Esophagus (tissue), 2 donors: ENCODE data around the gene RHEX. TPM values are rescaled to one million over a fixed set of nuclear protein-coding genes. Genes with fewer than 3 reads are reported as not detected.

Experiments used
- H3K27ac ChIP-seq, 2 donors: one replicate each; pipeline ENCODE4 v1.5.1; 2013; ENCODE audit warnings: low read depth in 2 of 2, mild to moderate bottlenecking in 2 of 2, inconsistent platforms in 1 of 2, low read length in 1 of 2, moderate library complexity in 1 of 2
- H3K27me3 ChIP-seq, 2 donors: one replicate each; pipeline ENCODE4 v1.6.1; 2013; ENCODE audit warnings: low read length in 2 of 2, control low read depth in 1 of 2, mild to moderate bottlenecking in 1 of 2; ENCODE audit not compliant: insufficient read depth in 2 of 2, control insufficient read depth in 1 of 2
- H3K36me3 ChIP-seq, 2 donors: one replicate each; pipeline ENCODE4 v1.6.1; 2013; ENCODE audit warnings: low read length in 1 of 2; ENCODE audit not compliant: control insufficient read depth in 2 of 2, insufficient read depth in 2 of 2
- H3K4me1 ChIP-seq, 2 donors: one replicate each; pipeline ENCODE4 v1.6.1; 2013; ENCODE audit warnings: low read length in 1 of 2; ENCODE audit not compliant: control insufficient read depth in 2 of 2, insufficient read depth in 2 of 2
- H3K4me3 ChIP-seq, 2 donors: one replicate each; pipeline ENCODE4 v1.5.1; 2013; ENCODE audit warnings: low read length in 2 of 2, mild to moderate bottlenecking in 2 of 2, low read depth in 1 of 2, moderate library complexity in 1 of 2
- H3K9me3 ChIP-seq, 2 donors: one replicate each; pipeline ENCODE4 v1.6.1; 2013; ENCODE audit warnings: mild to moderate bottlenecking in 2 of 2, low read depth in 1 of 2, low read length in 1 of 2, moderate library complexity in 1 of 2; ENCODE audit not compliant: control insufficient read depth in 2 of 2, insufficient read depth in 1 of 2
- WGBS, 2 donors: extraction: QIAGEN DNeasy Blood & Tissue Kit; methylation state at CpG; one replicate each; pipeline ENCODE4 v1.1.7; 2013; 5-methylcytosine and 5-hydroxymethylcytosine counted together
- polyA plus RNA-seq, 2 donors: library from polyadenylated mRNA; stranded (reverse); fragments of 200-250 nt; gene quantifications; one replicate each; pipeline ENCODE4 v1.2.3, GENCODE V29; 2013
- donor health status: healthy with polysubstance abuse.
- donor health status: Bipolar disorder and iron deficiency.

Gene RHEX
- polyA plus RNA-seq, 2 donors: 0.37 to 0.81 TPM

GRCh38 chr1:206029484-206029883 is 23.5 kb upstream of the RHEX start:
- H3K27ac ChIP-seq: no peak overlapping the region
- peaks cover 0 to 4% of the 10 kb centered on the region in 2 donors for H3K4me1 ChIP-seq
- H3K36me3 ChIP-seq: no peaks in the 10 kb centered on the region
- WGBS, 2 donors: 27 to 49% methylated on average over 4 of the region's 4 CpGs
- no peaks in the 10 kb centered on the region for H3K9me3 ChIP-seq
- no peaks in the 10 kb centered on the region for H3K27me3 ChIP-seq
- no peak overlapping the region for H3K4me3 ChIP-seq

- no peak overlapping the region for H3K27ac ChIP-seq
- H3K9me3 ChIP-seq: no peaks in the 10 kb centered on the region
- H3K36me3 ChIP-seq: no peaks in the 10 kb centered on the region
- no peaks in the 10 kb centered on the region for H3K4me1 ChIP-seq
- 73% methylated on average over 4 of the region's 4 CpGs for WGBS, 2 donors
- no peak overlapping the region for H3K4me3 ChIP-seq
- no peaks in the 10 kb centered on the region for H3K27me3 ChIP-seq
Observed at GRCh38 chr1:206030191-206030590, 22.8 kb upstream of the RHEX start.

DNA sequence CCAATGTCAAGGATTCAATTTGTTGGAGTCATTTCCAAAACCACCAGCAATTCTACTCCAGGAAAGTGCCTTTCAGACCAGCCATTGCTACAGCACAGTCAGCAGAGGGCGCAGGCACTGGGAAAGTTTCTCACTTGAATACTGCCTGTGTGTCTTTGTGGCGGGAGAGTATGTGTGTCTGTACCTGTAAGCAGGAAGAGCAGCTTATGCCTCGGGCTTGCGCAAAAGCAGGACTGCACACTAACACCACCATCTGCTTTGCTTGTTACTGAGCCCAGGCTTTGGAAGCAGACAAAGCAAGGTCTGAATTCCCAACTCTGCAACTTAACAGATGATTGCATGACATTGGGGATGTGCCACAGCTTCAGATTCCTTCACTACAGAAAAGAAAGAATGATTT is 22.3 kb upstream of the RHEX start:
- Histone ChIP-seq H3K27ac (peak overlapping the region in 1 of 2 donors; percentile 9), H3K4me1 (no peaks in the 10 kb centered on the region), H3K9me3 (no peaks in the 10 kb centered on the region), H3K36me3 (no peaks in the 10 kb centered on the region), H3K4me3 (no peak overlapping the region), H3K27me3 (no peaks in the 10 kb centered on the region)
- 4 to 5% methylated on average over 4 of the region's 4 CpGs for WGBS, 2 donors

- no peaks in the 10 kb centered on the region for H3K9me3 ChIP-seq
- H3K4me1 ChIP-seq: no peaks in the 10 kb centered on the region
- H3K36me3 ChIP-seq: no peaks in the 10 kb centered on the region
- no peak overlapping the region for H3K27ac ChIP-seq
- no peak overlapping the region for H3K4me3 ChIP-seq
- 84% methylated on average over 5 of the region's 5 CpGs for WGBS, 2 donors
- H3K27me3 ChIP-seq: no peaks in the 10 kb centered on the region
Observed at GRCh38 chr1:206032380-206033140, 20.4 kb upstream of the RHEX start.

- no peaks in the 10 kb centered on the region for H3K36me3 ChIP-seq
- H3K4me1 ChIP-seq: no peaks in the 10 kb centered on the region
- peak overlapping the region in 1 of 2 donors; percentile 18 for H3K27ac ChIP-seq
- no peaks in the 10 kb centered on the region for H3K9me3 ChIP-seq
- no peak overlapping the region for H3K4me3 ChIP-seq
- 27 to 35% methylated on average over 5 of the region's 5 CpGs for WGBS, 2 donors
- no peaks in the 10 kb centered on the region for H3K27me3 ChIP-seq
Observed at GRCh38 chr1:206035027-206035426, 17.9 kb upstream of the RHEX start.

DNA sequence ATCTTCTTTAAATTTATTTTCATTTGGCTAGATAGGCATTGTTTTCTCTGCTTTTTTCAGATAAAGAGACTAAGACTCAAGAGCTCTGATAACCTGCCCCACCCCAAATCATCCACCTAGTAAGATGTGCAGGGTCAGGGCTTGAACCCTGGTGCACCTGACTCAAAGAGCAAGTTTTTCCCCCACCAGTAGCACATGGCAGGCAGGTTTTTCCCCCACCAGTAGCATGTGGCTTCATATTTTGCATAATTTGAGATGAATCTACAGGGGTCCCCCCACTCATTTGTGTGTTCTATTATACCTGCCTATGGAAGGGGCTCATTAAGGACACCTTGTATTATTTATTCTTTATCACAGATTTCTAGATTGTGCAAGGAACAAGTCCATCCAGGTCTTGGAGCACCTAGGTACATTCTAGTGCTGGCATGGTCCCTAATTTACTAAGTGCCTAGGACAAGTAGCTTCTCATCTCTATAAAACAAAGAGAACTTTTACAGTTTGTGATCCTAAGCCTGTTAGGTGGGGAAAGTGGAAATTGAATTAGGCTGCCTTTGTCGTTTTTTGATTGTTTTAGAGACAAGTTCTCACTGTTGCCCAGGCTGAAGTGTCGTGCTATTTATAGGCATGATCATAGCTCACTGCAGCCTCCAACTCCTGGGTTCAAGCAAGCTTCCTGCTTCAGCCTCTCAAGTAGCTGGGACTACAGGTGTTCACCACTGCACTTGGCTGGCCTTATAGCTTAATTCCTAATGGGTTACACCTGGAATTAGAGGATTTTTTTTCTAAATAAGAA is 16.1 kb upstream of the RHEX start:
- Histone ChIP-seq H3K4me3 (no peak overlapping the region), H3K27ac (no peak overlapping the region), H3K4me1 (no peaks in the 10 kb centered on the region), H3K27me3 (no peaks in the 10 kb centered on the region), H3K36me3 (no peaks in the 10 kb centered on the region), H3K9me3 (no peaks in the 10 kb centered on the region)
- 17 to 22% methylated on average over 2 of the region's 2 CpGs for WGBS, 2 donors

GRCh38 chr1:206037581-206037980 is 15.4 kb upstream of the RHEX start:
- WGBS, 2 donors: 52 to 67% methylated on average over 9 of the region's 9 CpGs
- Histone ChIP-seq H3K27me3 (no peaks in the 10 kb centered on the region), H3K27ac (no peak overlapping the region)

GRCh38 chr1:206039046-206039973 is 13.7 kb upstream of the RHEX start:
- Histone ChIP-seq H3K36me3 (no peaks in the 10 kb centered on the region), H3K4me3 (no peak overlapping the region), H3K27me3 (no peaks in the 10 kb centered on the region), H3K4me1 (no peaks in the 10 kb centered on the region), H3K27ac (no peak overlapping the region), H3K9me3 (no peaks in the 10 kb centered on the region)
- WGBS, 2 donors: 47 to 48% methylated on average over 7 of the region's 7 CpGs

More at GRCh38 chr1:206037581-206037980, 15.4 kb upstream of the RHEX start:
- Histone ChIP-seq H3K4me3 (no peak overlapping the region), H3K9me3 (no peaks in the 10 kb centered on the region), H3K36me3 (no peaks in the 10 kb centered on the region), H3K4me1 (no peaks in the 10 kb centered on the region)

DNA sequence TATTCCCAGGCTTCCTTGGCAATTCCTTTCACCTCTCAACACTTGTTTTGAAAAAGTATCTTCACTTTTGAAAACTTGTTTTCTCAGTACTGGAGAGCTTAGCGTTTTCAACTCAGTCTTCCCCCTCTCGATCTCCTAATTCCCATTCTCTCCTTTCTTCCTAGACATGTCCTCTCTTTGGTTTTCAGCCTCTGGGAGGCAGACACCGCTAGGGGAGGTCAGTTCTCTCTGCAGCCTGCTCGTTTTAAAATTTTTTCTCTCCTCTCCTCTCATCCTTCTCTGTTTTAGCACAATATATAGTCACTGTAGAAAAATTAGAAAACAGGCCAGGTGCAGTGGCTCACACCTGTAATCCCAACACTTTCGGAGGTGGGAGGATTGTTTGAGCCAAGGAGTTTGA is 12.6 kb upstream of the RHEX start:
- Histone ChIP-seq H3K27me3 (no peaks in the 10 kb centered on the region), H3K27ac (no peak overlapping the region), H3K4me1 (no peaks in the 10 kb centered on the region), H3K36me3 (no peaks in the 10 kb centered on the region), H3K9me3 (no peaks in the 10 kb centered on the region), H3K4me3 (no peak overlapping the region)
- 60 to 64% methylated on average over 5 of the region's 5 CpGs for WGBS, 2 donors
